HG02884 (cell line): ENCODE data around the gene CYBRD1.
"Not testable (repeated sequence)": the region's sequence is repeated elsewhere in the genome, so short reads cannot be mapped to it uniquely, and the experiment has no call there.

Experiments
- ATAC-seq: cut with Tn5 transposase; IDR thresholded peaks from one replicate; pipeline ENCODE4 v1.9.1; 2021; ENCODE audit warnings: mild to moderate bottlenecking, moderate library complexity; ENCODE audit not compliant: unreplicated experiment

Gene CYBRD1

GRCh38 chr2:171522052-171522787 is at the start of gene CYBRD1:
Gene CYBRD1 (plus strand): TSS chr2:171522474. CDS start chr2:171522546, 72 bp downstream.
- peak; percentile 47 for ATAC-seq

GRCh38 chr2:171475979-171476378 is 46.3 kb upstream of the CYBRD1 start:
- ATAC-seq, result no peak

GRCh38 chr2:171478345-171478744 is 43.9 kb upstream of the CYBRD1 start:
- ATAC-seq, result no peak

- no peak for ATAC-seq
These were observed 43.0 kb upstream of the CYBRD1 start for GRCh38 chr2:171479154-171479814.

GRCh38 chr2:171480908-171481307 is 41.4 kb upstream of the CYBRD1 start:
- ATAC-seq, result no peak

GRCh38 chr2:171482308-171482707 is 40.0 kb upstream of the CYBRD1 start:
- no peak for ATAC-seq

GRCh38 chr2:171482877-171483276 is 39.4 kb upstream of the CYBRD1 start:
- no peak for ATAC-seq

GRCh38 chr2:171483793-171484192 is 38.5 kb upstream of the CYBRD1 start:
- ATAC-seq, result no peak

- ATAC-seq, result no peak
These were observed 37.2 kb upstream of the CYBRD1 start for GRCh38 chr2:171485116-171485515.

GRCh38 chr2:171487201-171487600 is 35.1 kb upstream of the CYBRD1 start:
- ATAC-seq, result no peak

- ATAC-seq, result no peak
These were observed 34.4 kb upstream of the CYBRD1 start for GRCh38 chr2:171487803-171488259.

GRCh38 chr2:171490577-171490976 is 31.7 kb upstream of the CYBRD1 start:
- ATAC-seq, result no peak

GRCh38 chr2:171491292-171491691 is 31.0 kb upstream of the CYBRD1 start:
- ATAC-seq, result no peak

- no peak for ATAC-seq
These were observed 29.6 kb upstream of the CYBRD1 start for GRCh38 chr2:171492664-171493063.

GRCh38 chr2:171497664-171498063 is 24.6 kb upstream of the CYBRD1 start:
- ATAC-seq, result not testable (repeated sequence)

- no peak for ATAC-seq
These were observed 16.9 kb upstream of the CYBRD1 start for GRCh38 chr2:171505374-171505773.

GRCh38 chr2:171509945-171510731 is 12.1 kb upstream of the CYBRD1 start:
- peak; percentile 86 for ATAC-seq

GRCh38 chr2:171512014-171512413 is 10.3 kb upstream of the CYBRD1 start:
- ATAC-seq, result no peak

- ATAC-seq, result no peak
These were observed 9.5 kb upstream of the CYBRD1 start for GRCh38 chr2:171512683-171513195.

GRCh38 chr2:171513719-171514160 is 8.5 kb upstream of the CYBRD1 start:
- ATAC-seq, result no peak

GRCh38 chr2:171514908-171515582 is 7.2 kb upstream of the CYBRD1 start:
- no peak for ATAC-seq
